HEK293T (cell line): Measurements from ENCODE around the gene OR4E1.

Experiments
- BHLHE40 ChIP-seq: fragments of 450-650 bp; IDR thresholded peaks from 2 replicates; pipeline ENCODE4 v1.6.1; 2016; ENCODE audit warnings: mild to moderate bottlenecking, moderate library complexity, borderline replicate concordance
- ELF4 ChIP-seq: fragments of 450-650 bp; IDR thresholded peaks from 2 replicates; pipeline ENCODE4 v1.6.1; 2017; ENCODE audit warnings: antibody characterized with exemption
- FOXA1 ChIP-seq: fragments of 450-650 bp; IDR thresholded peaks from 2 replicates; pipeline ENCODE4 v1.6.1; 2016; ENCODE audit warnings: mild to moderate bottlenecking
- FOXK2 ChIP-seq: fragments of 450-650 bp; IDR thresholded peaks from 2 replicates; pipeline ENCODE4 v1.6.1; 2016; ENCODE audit warnings: mild to moderate bottlenecking
- FOXM1 ChIP-seq: fragments of 450-650 bp; IDR thresholded peaks from 2 replicates; pipeline ENCODE4 v1.6.1; 2017; ENCODE audit warnings: mild to moderate bottlenecking, borderline replicate concordance
- LEF1 ChIP-seq: fragments of 450-650 bp; IDR thresholded peaks from 2 replicates; pipeline ENCODE4 v1.6.1; 2017; ENCODE audit warnings: mild to moderate bottlenecking, borderline replicate concordance
- SUZ12 ChIP-seq: fragments of 450-650 bp; IDR thresholded peaks from 2 replicates; pipeline ENCODE4 v1.6.1; 2016; ENCODE audit warnings: mild to moderate bottlenecking

DNA sequence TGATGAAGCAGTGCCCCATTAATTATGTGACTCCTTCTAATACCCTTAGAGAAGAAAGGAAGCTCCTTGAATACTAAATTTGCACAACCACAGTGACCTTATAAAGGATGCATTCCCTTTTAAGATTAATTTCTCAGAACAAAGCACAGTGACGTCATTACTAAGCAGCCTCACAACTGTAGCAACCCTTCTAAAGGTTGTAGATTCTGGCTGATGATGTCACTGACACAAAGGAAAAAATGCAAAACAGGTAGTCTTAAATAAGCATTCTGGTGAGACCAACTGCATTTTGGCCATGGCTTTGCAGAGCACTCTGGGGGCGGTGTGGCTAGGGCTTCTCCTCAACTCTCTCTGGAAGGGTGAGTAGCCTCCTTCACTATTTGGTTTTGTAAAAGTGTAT is 38.4 kb upstream of the OR4E1 start:
- TF ChIP-seq FOXM1 (no peak), FOXK2 (no peak), ELF4 (no peak), FOXA1 (no peak), LEF1 (no peak), BHLHE40 (no peak), SUZ12 (no peak)
